HCT116 (cell line): ENCODE results near the gene TNRC18. TPM values are rescaled to one million over a fixed set of nuclear protein-coding genes. Genes with fewer than 3 reads are reported as not detected.

Source experiments
- ATAC-seq: fragments of 200-7000 bp; cut with Tn5 transposase; 2 replicates; pipeline ENCODE4 v1.9.1; 2020; ENCODE audit warnings: mild to moderate bottlenecking, moderate library complexity
- BruUV-seq: library from RNA; stranded (reverse); fragments of 400-500 nt; replicated peaks from 2 replicates; lab custom pipeline; 2021; lab: Mats Ljungman, UMichigan
- CTCF ChIA-PET: fragments of 300-600 bp; sonication (Branson Sonifier 250); formaldehyde crosslinking; loops from one replicate; lab custom pipeline; 2021; ENCODE audit warnings: antibody characterized with exemption; lab: Charles Lee
- POLR2A ChIA-PET: fragments of 300-600, 350-600 bp; sonication (Branson Sonifier 250); formaldehyde crosslinking; loops from one replicate; lab custom pipeline; 2021; ENCODE audit warnings: antibody characterized with exemption; lab: Charles Lee
- RAD21 ChIA-PET, 2 experiments: fragments of 300-600 bp; sonication (Branson Sonifier 250); formaldehyde crosslinking; loops; one replicate each; lab custom pipeline; 2023; ENCODE audit warnings: low total read pairs in 2 of 2; ENCODE audit not compliant: uncharacterized antibody in 2 of 2, unreplicated experiment in 2 of 2, low non-redundant PET in 1 of 2; lab: Charles Lee
- DNase-seq: peaks from one replicate; pipeline ENCODE4 v3.0.0-alpha.2; 2010; ENCODE audit warnings: low read depth, low spot score
- H2AFZ ChIP-seq: fragments of 200-600 bp; shearing (Covaris generic), sonication (generic); 2 replicates; pipeline ENCODE4 v1.6.1; 2017; ENCODE audit warnings: low read depth, mixed run types, mixed read lengths, antibody characterized with exemption, low read length; ENCODE audit not compliant: poor library complexity, severe bottlenecking
- H3K27ac ChIP-seq: 2 replicates; pipeline ENCODE4 v1.5.1; 2012; ENCODE audit warnings: low read depth, low read length
- H3K27me3 ChIP-seq: fragments of 200-600 bp; sonication (generic); 2 replicates; pipeline ENCODE4 v1.6.1; 2016; ENCODE audit warnings: mixed run types, low read length, mixed read lengths; ENCODE audit not compliant: insufficient read depth
- H3K36me3 ChIP-seq, 2 experiments: fragments of 200-500 bp in 1 of 2; fragments of 200-600 bp in 1 of 2; sonication (Bioruptor generic) in 1 of 2; sonication (generic) in 1 of 2; 2 replicates each; pipeline versions ENCODE4 v1.5.1 to v1.6.1; 2014 to 2016; ENCODE audit warnings: low read length in 2 of 2, inconsistent platforms in 1 of 2, mixed read lengths in 1 of 2, mixed run types in 1 of 2; ENCODE audit not compliant: insufficient read depth in 2 of 2, control insufficient read depth in 1 of 2
- H3K4me1 ChIP-seq, 2 experiments: fragments of 200-600 bp in 1 of 2; sonication (generic) in 1 of 2; 2 replicates each; pipeline versions ENCODE4 v1.5.1 to v1.6.1; 2012 to 2017; ENCODE audit warnings: low read length in 2 of 2, inconsistent platforms in 1 of 2, mild to moderate bottlenecking in 1 of 2, mixed read lengths in 1 of 2, mixed run types in 1 of 2, moderate library complexity in 1 of 2; ENCODE audit not compliant: insufficient read depth in 2 of 2, control insufficient read depth in 1 of 2
- H3K4me2 ChIP-seq: fragments of 200-600 bp; sonication (generic); 2 replicates; pipeline ENCODE4 v1.6.1; 2017; ENCODE audit warnings: mixed run types, low read length, mixed read lengths
- H3K4me3 ChIP-seq, 2 experiments: fragments of 200-600 bp in 1 of 2; sonication (generic) in 1 of 2; replicated peaks in 1 of 2; 2 replicates each; pipeline ENCODE4 v1.5.1; 2011 to 2016; ENCODE audit warnings: low read length in 2 of 2, control low read depth in 1 of 2, low read depth in 1 of 2, mild to moderate bottlenecking in 1 of 2, mixed read lengths in 1 of 2, mixed run types in 1 of 2
- H3K79me2 ChIP-seq: fragments of 200-600 bp; sonication (generic); 2 replicates; pipeline ENCODE4 v1.6.1; 2017; ENCODE audit warnings: mild to moderate bottlenecking, mixed run types, low read length, moderate library complexity, mixed read lengths; ENCODE audit not compliant: insufficient read depth
- H3K9ac ChIP-seq: fragments of 200-600 bp; sonication (generic); 2 replicates; pipeline ENCODE4 v1.6.1; 2016; ENCODE audit warnings: low read length, mixed read lengths
- H3K9me2 ChIP-seq: fragments of 200-600 bp; sonication (generic), shearing (Covaris generic); 2 replicates; pipeline ENCODE4 v1.6.1; 2017; ENCODE audit warnings: mixed run types, mild to moderate bottlenecking, moderate library complexity; ENCODE audit not compliant: insufficient read depth
- H3K9me3 ChIP-seq, 2 experiments: fragments of 200-500 bp in 1 of 2; fragments of 200-600 bp in 1 of 2; sonication (Bioruptor generic) in 1 of 2; sonication (generic) in 1 of 2; 2 replicates each; pipeline ENCODE4 v1.6.1; 2014 to 2017; ENCODE audit warnings: low read length in 2 of 2, mixed read lengths in 2 of 2, inconsistent platforms in 1 of 2, low read depth in 1 of 2, mild to moderate bottlenecking in 1 of 2, mixed run types in 1 of 2, moderate library complexity in 1 of 2; ENCODE audit not compliant: control insufficient read depth in 1 of 2, insufficient read depth in 1 of 2
- H4K20me1 ChIP-seq: fragments of 200-600 bp; sonication (generic), shearing (Covaris generic); 2 replicates; pipeline ENCODE4 v1.6.1; 2017; ENCODE audit warnings: mixed run types, mild to moderate bottlenecking, moderate library complexity; ENCODE audit not compliant: insufficient read depth
- CEBPB ChIP-seq: IDR thresholded peaks from 2 replicates; pipeline ENCODE4 v1.6.1; 2012; ENCODE audit warnings: low read depth
- POLR2A ChIP-seq: IDR thresholded peaks from 2 replicates; pipeline ENCODE4 v1.7.0; 2011; ENCODE audit warnings: borderline replicate concordance; ENCODE audit not compliant: insufficient read depth, insufficient read length; ENCODE audit errors: extremely low read depth
- SIN3A ChIP-seq: IDR thresholded peaks from 2 replicates; pipeline ENCODE4 v1.6.1; 2012; ENCODE audit warnings: low read depth
- SP1 ChIP-seq: IDR thresholded peaks from 2 replicates; pipeline ENCODE4 v1.6.1; 2012; ENCODE audit warnings: low read depth
- YY1 ChIP-seq: IDR thresholded peaks from 2 replicates; pipeline ENCODE4 v1.6.1; 2011; ENCODE audit warnings: low read length, low read depth, moderate library complexity, mild to moderate bottlenecking; ENCODE audit not compliant: insufficient replicate concordance; ENCODE audit errors: extremely low read depth
- intact Hi-C: fragments of 100-400 bp; cut with micrococcal nuclease; formaldehyde crosslinking; loops from 2 replicates; pipeline ENCODE4 v1.10.0; 2022
- total RNA-seq: library from RNA; stranded (reverse); gene quantifications from one replicate; pipeline ENCODE4 v1.2.1, GENCODE V29; 2021; ENCODE audit not compliant: unreplicated experiment
- TF ChIP-seq, protein P1 (sequence below): IDR thresholded peaks from 2 replicates; pipeline ENCODE4 v1.6.1; 2011; ENCODE audit warnings: mild to moderate bottlenecking, low read length, moderate library complexity; ENCODE audit not compliant: insufficient replicate concordance; ENCODE audit errors: extremely low read depth
- TF ChIP-seq, protein P2 (sequence below): IDR thresholded peaks from 2 replicates; pipeline ENCODE4 v1.6.1; 2012

TNRC18 gene
- total RNA-seq, 1 experiment from 2014 or later = 101 TPM

DNA sequence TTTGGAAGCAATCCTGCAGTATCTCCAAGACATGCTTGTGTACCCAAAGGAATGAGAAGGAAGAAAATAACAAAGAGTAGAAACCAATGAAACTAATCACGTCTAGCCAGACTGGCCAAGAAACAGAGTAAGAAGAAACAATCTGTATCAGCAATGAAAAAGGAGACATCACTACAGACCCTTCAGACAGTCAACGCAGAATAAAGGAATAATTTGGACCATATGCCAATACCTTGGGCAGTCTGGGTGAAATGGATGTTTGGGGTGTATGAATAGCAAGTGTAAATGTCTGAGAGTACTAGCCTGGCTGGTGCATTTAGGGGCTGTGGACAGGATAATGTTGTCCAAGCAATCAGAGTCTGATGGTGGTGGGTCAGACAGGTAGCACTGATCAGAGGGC, 79.8 kb downstream of the TNRC18 start:
- ATAC-seq = no peak
- Histone ChIP-seq H3K36me3 (peaks cover 16 to 20% of the 10 kb centered on the region in 2 experiments; a peak in 3 of 4 replicates), H3K9me2 (no peaks in the 10 kb centered on the region)
- CTCF ChIA-PET = no interaction called here
- intact Hi-C loops = no loop called here
- BruUV-seq = no TSS peak
- no peak for TF ChIP-seq SP1
- TF ChIP-seq, protein P1, sequence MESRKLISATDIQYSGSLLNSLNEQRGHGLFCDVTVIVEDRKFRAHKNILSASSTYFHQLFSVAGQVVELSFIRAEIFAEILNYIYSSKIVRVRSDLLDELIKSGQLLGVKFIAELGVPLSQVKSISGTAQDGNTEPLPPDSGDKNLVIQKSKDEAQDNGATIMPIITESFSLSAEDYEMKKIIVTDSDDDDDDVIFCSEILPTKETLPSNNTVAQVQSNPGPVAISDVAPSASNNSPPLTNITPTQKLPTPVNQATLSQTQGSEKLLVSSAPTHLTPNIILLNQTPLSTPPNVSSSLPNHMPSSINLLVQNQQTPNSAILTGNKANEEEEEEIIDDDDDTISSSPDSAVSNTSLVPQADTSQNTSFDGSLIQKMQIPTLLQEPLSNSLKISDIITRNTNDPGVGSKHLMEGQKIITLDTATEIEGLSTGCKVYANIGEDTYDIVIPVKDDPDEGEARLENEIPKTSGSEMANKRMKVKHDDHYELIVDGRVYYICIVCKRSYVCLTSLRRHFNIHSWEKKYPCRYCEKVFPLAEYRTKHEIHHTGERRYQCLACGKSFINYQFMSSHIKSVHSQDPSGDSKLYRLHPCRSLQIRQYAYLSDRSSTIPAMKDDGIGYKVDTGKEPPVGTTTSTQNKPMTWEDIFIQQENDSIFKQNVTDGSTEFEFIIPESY = no peak
- TF ChIP-seq, protein P2, sequence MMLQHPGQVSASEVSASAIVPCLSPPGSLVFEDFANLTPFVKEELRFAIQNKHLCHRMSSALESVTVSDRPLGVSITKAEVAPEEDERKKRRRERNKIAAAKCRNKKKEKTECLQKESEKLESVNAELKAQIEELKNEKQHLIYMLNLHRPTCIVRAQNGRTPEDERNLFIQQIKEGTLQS = no peak
- no peak for TF ChIP-seq CEBPB
- no peak for TF ChIP-seq POLR2A
- TF ChIP-seq, all 23 proteins: peak for 0
- H3K9me3 ChIP-seq = no peaks in the 10 kb centered on the region
- H3K4me1 ChIP-seq = no peaks in the 10 kb centered on the region
- H3K79me2 ChIP-seq = no peaks in the 10 kb centered on the region
- no peak overlapping the region for H3K27ac ChIP-seq
- ChIA-PET POLR2A (no interaction called here), RAD21 (no interaction called here)
- no peak overlapping the region for H3K4me2 ChIP-seq
- no peaks in the 10 kb centered on the region for H4K20me1 ChIP-seq
- H3K4me3 ChIP-seq = no peak overlapping the region
- no peak overlapping the region for H2AFZ ChIP-seq
- no peak for DNase-seq
- no peak overlapping the region for H3K9ac ChIP-seq
- no peaks in the 10 kb centered on the region for H3K27me3 ChIP-seq

DNA sequence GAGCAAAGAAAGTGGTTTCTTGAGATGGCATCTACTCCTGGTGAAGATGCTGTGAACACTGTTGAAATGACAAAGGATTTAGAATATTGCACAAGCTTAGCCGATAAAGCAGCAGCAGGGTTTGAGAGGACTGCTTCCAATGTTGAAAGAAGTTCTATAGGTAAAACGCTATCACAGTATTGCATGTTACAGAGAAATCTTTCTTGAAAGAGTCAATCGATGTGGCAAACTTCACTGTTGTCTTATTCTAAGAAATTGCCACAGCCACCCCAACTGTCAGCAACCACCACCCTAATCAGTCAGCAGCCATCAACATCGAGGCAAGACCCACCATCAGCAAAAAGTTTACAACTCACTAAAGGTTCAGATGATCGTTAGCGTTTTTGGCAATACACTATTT, 81.0 kb downstream of the TNRC18 start:
- TF ChIP-seq SIN3A = no peak
- TF ChIP-seq YY1 = no peak
- no peak for TF ChIP-seq POLR2A
- TF ChIP-seq, all 23 proteins: peak for 0
- Histone ChIP-seq H3K79me2 (no peaks in the 10 kb centered on the region), H3K4me2 (no peak overlapping the region), H3K9me2 (no peaks in the 10 kb centered on the region), H3K36me3 (peaks cover 16 to 20% of the 10 kb centered on the region in 2 experiments; a peak in 3 of 4 replicates), H3K9ac (no peak overlapping the region), H3K27me3 (no peaks in the 10 kb centered on the region), H3K4me1 (no peaks in the 10 kb centered on the region), H3K4me3 (no peak overlapping the region), H3K27ac (no peak overlapping the region), H4K20me1 (no peaks in the 10 kb centered on the region), H3K9me3 (no peaks in the 10 kb centered on the region), H2AFZ (no peak overlapping the region)
- intact Hi-C loops = no loop called here
- BruUV-seq = no TSS peak
- CTCF ChIA-PET = no interaction called here
- POLR2A ChIA-PET = no interaction called here
- RAD21 ChIA-PET = no interaction called here
- ATAC-seq (no peak), DNase-seq (no peak)
